Limb (tissue), 2 donors: ENCODE measurements around the gene MED27.

Source experiments
- DNase-seq, 2 donors: peaks; one replicate each; pipeline ENCODE4 v3.0.0-alpha.2; 2016; ENCODE audit errors: extremely low spot score in 2 of 2

MED27 gene

GRCh38 chr9:132044176-132044875 is 35.3 kb downstream of the MED27 start:
- no peak for DNase-seq

DNA sequence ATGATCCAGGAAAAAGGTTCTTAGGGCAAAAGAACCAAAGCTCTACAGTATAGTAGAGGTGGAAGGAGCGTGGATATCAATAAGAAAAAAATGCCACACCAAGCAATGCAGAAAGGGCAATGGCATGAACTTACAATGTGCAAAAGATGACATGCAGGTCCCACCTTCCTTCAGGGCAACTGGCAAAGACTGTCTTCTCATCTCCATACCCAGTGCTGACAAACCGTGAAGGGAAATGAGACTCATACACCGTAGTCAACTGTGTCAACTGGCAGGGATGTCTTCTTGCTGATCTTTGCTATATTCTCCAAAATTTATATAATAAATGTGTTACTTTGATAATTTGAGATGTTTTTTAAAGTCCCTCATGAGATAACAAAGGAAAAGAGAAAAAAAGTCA is 36.0 kb downstream of the MED27 start:
- no peak for DNase-seq

DNA sequence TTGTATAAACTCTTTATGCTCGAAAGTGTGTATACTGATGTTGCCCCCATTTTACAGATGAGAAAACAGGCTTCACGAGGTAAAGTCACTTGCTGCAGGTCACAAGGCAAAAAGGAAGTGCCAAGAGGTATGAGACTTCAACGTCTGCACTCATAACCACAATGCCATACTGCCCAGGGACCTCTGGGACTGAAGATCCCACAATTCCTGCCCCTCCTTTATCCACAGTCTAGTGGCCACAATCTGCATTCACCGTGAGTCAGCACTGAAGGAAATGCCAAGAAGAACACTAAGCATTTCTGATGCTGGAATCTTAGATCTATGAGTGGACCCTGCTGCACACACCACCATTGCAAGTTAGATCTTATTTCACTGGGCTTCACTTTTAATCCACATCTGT is 37.3 kb downstream of the MED27 start:
- DNase-seq = no peak

DNA sequence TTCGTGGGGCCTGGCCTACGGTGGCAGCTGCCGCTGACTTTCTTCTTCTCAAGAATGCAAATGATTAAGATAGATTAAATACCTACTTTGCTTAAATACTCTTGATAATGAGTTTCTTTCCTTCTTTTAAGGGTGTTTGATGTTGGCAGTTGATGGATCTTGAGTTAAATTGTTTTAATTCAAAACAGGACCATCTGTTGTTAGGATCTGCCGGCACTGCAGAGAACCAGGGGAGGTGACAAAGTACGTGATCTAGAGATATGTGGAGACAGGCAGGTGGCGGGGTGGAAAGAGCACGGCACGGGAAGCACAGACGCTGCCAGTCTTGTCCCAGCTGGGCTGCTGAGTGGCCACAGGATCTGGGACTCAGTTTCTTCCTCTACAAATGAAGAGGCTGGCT is 37.9 kb downstream of the MED27 start:
- no peak for DNase-seq

- no peak for DNase-seq
These were observed 38.9 kb downstream of the MED27 start for GRCh38 chr9:132040808-132041207.

GRCh38 chr9:132040246-132040645 is 39.4 kb downstream of the MED27 start:
- DNase-seq = no peak

DNA sequence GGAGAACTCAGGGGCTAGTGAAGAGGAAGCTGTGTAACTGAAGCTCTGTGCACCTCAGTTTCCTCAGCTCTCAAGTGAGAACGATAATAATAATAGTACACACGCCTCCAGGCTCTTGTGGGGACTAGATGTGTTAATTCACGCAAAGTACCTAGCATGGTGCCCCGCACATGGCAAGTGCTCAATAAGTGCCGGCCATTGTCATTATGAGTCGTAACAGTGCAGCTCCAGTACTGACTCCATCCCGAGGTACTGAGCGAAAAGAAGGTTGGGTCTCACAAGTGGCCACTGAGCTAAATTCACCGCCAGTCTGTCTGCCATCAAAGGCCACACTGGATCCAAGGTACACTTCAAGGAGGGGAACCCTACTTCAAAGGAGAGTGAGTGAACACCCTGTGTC is 40.4 kb downstream of the MED27 start:
- DNase-seq = no peak

DNA sequence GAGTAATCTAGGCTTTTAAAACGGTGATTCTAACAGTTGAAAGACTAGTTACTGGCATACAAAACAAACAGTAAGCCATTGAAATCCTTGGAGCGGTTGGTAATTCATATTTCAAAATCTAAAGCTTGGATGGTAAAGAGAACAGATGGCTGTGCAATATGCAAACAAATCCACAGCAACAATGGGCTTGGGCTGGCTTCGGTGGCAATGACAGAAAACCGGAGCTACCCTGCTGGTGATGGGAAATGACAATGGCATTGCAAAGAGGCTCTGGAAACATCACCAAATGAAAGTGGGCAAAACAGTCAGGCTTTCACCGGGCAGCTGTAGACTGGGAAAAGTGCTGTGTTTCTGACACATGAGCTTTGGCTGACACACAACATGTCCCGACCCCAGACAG is 42.2 kb downstream of the MED27 start:
- no peak for DNase-seq

DNA sequence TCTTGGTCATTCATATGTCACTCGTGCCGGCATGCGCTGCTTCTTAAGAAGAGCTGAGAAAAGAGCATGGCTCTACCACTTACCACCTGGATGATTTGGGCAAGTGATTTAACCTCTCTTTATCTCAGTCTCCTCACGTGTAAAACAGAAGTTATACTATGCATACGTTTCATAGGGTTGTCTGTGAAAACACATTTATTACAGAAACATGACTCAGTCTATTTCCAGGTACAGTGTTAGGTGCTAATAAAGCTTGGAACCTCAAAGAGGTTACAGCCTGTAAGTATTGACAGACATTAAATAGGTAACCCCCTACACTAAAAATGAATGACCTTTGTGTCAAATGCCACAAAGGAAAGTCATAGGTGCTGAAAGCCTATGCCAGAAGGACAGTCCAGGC is 43.1 kb downstream of the MED27 start:
- DNase-seq = no peak

DNA sequence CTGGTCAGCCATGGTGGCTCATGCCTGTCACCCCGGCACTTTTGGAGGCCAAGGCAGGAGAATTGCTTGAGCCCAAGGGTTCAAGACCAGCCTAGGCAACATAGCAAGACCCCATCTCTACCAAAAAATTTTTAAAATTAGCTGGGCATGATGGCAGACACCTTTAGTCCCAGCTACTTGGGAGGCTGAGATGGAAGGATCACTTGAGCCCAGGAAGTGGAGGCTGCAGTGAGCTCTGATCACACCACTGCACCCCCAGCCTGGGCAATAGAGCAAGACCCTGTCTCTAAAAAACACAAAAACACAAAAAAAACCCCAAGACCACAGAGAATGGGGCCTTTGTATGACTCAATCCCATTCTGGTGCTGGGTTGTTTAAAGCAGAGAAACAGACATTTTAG is 44.0 kb downstream of the MED27 start:
- DNase-seq = no peak

DNA sequence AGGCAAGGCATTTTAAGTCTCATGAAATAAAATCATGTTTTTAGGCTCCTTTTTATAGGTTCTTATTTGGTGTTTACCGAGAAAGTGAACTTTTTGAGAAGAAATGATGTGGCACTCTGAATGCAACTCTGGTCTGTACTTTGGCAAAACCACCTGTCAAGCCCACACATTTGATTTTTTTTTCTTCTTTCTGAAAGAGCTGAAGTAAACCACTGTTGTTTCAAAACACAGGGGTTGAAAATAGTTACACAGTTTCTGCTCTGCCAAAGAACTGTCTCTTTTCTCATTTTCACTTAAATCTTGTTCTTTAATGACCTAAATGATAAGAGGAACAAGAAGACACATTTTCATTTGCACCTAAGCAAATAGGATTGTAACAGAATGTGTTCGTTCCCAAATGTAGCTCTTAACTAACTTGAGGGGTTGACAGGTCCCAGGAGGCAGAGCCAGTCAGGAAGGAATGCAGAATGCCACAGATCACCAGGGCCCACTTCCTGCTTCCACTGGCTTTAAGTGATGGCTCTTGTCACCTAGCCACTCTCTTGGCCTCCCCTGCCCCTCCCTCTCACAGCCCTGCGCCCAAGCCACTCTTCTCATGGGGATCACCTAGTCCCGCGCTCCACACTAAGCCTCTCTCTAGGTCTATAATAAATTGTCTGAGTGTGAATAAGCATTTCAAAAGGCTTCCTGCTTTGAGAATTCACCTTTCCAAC is 47.3 kb downstream of the MED27 start:
- no peak for DNase-seq

DNA sequence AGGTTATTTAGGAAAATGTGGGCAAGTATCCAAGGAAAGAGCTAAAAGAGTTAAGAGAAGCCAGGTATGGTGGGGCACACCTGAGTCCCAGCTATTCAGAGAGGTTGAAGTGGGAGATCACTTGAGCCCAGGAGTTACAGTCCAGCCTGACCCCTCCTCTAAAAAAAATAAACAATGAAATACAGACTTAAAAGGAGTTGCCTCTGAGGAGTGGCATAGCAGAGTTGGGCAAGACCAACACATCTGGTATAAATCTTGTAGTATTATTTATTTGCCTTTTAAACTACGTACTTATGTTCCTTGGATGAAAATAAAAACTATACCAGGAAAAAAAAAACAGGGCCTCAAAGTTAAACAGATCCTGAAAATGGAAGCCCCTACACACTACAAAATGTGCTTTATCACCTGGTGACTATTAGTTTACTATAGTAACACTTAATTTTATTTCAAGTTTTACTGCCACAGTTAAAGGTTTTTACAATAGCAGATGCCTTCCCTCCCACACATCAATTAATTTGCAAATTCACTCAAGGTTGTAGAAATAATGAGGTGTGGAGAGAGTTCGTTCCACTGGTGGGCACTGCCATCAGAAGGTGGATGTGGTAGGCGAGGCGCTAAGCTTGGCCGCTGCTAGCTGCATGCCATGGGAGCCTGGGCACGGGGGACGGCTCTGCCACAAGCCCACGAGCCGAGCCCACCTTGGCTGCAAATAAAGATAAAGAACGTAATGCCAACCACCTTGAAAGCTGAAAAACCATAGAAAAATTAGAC is 48.0 kb downstream of the MED27 start:
- no peak for DNase-seq

GRCh38 chr9:132030626-132031325 is 48.9 kb downstream of the MED27 start:
- DNase-seq = no peak

DNA sequence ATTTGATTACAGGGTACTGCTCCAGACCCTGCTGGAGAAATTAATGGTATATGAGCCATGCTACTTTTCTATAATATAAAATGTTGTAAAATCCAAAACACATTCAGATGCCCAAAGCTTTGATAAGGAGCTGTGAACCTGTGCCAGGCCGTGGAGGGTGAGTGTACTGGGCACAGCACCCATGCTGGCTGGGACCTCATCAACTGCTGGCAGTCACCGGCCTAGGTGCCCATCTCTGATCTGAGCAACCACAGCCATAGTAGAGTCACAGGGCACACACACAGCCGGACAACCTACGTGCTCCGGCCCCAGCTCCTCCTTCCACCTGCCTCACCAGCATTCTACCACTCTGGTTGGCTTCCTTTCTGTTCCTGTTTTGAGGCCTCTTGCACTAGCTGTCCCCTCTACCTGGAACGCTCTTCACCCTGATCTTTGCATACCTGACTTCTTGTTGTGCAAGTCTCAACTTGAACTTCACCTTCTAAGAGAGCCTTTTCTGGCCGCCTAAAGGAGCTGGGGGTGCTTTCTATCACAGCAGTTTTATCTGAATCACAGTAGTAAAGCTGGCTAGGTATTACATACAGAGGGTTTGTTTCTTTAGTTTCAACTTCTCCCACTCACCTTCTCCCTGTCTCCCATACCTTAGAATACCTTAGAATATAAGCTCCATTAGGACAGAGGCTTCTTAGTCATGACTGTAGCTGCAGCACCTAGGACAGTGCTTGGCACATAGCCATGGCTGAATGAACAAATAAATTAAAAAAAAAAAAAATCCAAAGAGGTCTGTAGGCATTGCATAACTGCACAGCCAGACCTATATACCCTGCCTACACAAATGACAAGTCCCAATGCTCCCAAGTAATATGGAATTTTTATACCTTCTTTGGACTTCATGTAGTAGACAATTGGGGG is 51.7 kb downstream of the MED27 start:
- no peak for DNase-seq

- DNase-seq = no peak
These were observed 52.6 kb downstream of the MED27 start for GRCh38 chr9:132026932-132027585.

DNA sequence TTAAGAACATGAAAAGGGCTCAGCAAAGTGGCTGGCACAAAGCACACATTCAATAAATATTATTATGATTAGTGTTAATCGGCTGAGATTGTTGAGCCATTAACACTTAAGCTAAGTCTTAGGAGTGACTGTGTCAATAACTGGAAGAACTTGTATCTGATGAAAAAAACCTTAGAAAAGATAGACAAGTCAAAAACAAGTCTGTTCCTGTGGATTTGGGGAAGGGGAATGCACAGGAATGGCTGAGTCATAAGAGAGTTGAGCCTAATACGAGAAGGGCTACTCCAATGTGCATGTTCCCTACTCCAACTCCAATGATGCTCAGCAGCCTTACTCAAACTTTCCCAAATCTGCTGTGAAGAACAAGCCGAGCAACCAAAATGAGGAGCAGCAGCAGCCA is 53.9 kb downstream of the MED27 start:
- no peak for DNase-seq

DNA sequence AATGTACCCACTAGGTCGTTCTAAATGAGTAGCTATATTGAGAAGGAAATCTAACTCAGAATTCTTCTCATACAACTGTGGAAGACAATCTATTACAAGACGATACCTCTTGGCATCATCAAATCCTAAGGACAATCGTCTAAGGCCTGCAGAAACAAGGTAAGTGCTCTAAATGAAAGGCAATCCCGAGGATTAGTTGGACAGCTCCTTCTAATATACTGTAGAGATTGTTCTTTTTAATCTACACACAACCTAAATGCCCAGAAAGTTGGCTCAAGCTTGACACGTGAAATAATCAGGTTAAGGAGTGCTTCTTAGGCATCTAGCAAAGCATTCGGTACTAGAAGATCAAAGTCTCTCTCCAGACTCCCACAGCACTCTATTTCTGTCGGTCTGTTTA is 55.1 kb downstream of the MED27 start:
- DNase-seq = no peak

DNA sequence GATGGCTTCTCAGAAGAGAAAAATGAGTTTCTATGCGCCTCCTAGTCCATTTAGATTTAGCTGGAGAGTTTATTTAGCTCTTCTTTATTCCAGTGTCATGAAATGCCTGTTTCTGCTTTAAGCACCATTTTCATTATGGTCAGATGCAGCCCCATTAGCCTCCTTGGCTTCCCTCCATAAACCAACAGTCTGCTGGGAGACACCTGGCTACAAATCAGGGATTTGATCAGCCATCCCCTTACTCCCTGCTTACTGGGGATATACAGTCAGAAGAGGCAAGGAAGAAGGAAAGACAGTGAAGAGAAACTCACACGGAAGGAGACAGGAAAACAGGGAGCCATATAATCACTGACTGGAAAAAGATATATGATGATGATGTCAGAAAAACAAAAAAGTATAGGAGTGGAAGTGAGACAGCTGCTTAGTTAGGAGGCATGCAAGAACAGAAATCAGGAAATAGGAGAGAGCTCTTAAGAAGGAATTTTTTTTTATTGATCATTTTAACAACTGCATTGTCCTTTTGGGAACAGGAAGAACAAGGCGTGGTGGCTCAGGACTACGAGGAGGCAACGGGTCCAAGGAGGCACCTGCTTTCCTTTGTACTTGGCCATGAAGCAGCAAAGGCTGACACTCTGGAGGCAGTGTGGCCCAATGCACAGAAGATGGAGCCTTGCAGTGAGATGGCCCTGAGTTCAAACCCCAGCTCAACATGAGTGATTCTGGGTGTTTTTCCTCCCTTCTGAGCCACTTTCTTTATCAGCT is 56.1 kb downstream of the MED27 start:
- DNase-seq = no peak

DNA sequence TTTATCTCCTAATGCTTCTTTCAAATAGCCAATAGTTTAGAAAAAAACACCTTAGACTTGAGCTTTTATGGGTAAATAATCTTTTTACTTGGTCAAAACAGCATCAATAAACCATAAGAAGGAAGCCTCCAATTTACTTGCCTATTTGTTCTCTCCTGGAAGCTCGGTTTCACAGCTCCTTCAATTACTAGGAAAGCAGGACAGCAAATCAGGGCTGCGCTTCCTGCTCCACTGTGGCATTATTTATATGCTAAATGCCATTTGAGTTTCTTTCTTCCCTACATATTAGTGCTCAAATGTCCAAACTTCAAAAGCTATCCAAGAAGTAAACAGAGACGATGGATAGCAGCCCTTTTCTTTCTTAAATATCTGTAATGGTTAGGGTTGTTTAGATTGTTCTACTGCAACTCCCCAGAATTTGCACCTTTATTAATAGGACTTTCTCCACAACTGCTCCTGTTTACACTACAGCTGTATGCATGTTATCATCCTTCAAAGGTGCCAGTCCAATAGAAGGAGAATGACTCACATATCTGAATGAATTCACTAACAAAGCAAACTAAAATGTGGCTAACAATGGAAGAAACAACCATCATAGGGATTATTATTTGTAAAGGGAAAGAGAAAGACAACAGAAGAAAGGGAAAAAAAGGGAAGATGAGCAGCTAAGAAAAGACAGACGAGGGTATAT is 58.7 kb downstream of the MED27 start:
- DNase-seq = no peak
